KOPT-K1 (cell line): Measurements from ENCODE around the gene COL6A1.
"Not testable (repeated sequence)": the region's sequence is repeated elsewhere in the genome, so short reads cannot be mapped to it uniquely, and the experiment has no call there.

Experiments
- H3K27ac ChIP-seq: fragments of 200-600 bp; sonication (generic); 2 replicates; pipeline ENCODE4 v1.5.1; 2016; ENCODE audit warnings: antibody characterized with exemption, mild to moderate bottlenecking, low read depth, low read length; ENCODE audit not compliant: poor library complexity, severe bottlenecking
- H3K36me3 ChIP-seq: fragments of 200-600 bp; sonication (generic); 2 replicates; pipeline ENCODE4 v1.5.1; 2017; ENCODE audit warnings: antibody characterized with exemption, mild to moderate bottlenecking, low read length, moderate library complexity; ENCODE audit not compliant: insufficient read depth
- H3K9me3 ChIP-seq: fragments of 200-600 bp; sonication (generic); 2 replicates; pipeline ENCODE4 v1.5.1; 2017; ENCODE audit warnings: antibody characterized with exemption, low read length, mild to moderate bottlenecking; ENCODE audit not compliant: insufficient read depth, poor library complexity, severe bottlenecking

Gene COL6A1

GRCh38 chr21:45998871-45999580, 17.5 kb downstream of the COL6A1 start:
- Histone ChIP-seq H3K9me3 (no peaks in the 10 kb centered on the region), H3K36me3 (no peaks in the 10 kb centered on the region), H3K27ac (no peak overlapping the region)

DNA sequence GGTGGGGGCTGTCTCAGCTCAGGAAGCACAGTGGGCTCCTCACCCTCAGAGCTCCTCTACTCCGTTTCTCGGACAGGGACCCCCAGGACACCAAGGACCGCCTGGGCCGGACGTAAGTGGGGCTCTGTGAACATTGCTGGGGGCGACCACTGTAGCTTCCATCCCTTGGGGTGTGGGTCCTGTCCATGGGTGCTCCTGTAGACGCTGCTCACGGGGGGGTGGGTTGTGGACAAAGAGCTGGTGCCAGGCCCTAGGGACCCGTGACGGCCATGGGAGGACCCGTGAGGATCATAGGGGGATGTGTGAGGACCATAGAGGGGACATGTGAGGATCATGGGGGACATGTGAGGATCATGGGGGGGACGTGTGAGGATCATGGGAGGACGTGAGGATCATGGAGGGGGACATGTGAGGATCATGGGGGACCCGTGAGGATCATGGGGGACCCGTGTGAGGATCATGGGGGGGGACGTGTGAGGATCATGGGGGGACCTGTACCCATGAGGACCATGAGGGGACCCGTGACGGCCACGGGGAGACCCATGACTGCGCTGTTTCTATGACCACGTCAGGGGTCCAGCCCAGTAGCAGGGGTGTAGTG, 18.1 kb downstream of the COL6A1 start:
- H3K36me3 ChIP-seq: no peaks in the 10 kb centered on the region
- no peak overlapping the region for H3K27ac ChIP-seq
- H3K9me3 ChIP-seq: no peaks in the 10 kb centered on the region

GRCh38 chr21:46000182-46000730, 18.7 kb downstream of the COL6A1 start:
- Histone ChIP-seq H3K27ac (no peak overlapping the region), H3K36me3 (no peaks in the 10 kb centered on the region), H3K9me3 (no peaks in the 10 kb centered on the region)

DNA sequence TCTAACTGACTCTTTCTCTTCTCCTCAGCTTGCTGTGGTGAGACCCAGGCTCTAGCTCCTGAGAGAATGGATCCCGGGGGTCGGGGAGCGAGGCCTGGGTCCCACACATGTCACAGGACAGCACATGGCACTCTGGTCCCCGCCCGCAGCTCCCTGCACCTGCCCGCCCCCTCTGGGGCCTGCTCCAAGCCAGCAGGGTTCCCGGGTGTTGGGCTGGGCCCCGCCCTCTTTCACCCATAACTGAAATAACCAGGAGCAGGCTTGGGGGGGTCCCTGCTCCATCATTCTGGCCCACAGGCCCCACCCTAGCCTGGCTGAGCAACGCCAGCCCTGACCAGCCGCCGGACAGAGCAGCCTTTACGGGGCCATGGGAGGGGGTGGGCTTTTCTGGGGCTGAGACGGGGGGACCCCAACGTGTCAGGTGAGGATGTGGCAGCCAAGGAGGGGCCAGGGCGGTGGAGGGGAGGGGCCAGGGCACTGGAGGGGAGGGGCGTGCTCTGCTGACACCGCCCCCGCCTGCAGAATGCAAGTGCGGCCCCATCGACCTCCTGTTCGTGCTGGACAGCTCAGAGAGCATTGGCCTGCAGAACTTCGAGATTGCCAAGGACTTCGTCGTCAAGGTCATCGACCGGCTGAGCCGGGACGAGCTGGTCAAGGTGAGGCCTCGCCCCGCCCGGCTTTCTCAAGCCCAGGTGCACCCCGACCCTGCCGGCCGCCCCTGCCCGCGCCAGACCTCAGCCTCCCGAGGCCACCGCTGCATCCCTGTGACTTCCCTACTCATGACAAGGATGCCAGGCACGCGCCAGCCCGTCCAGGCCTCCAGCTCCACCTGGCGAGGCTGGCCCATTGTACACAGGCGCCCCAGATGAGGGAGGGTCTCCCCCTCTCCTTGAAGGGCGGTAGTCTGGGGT, 19.4 kb downstream of the COL6A1 start:
- Histone ChIP-seq H3K9me3 (no peaks in the 10 kb centered on the region), H3K27ac (no peak overlapping the region)

DNA sequence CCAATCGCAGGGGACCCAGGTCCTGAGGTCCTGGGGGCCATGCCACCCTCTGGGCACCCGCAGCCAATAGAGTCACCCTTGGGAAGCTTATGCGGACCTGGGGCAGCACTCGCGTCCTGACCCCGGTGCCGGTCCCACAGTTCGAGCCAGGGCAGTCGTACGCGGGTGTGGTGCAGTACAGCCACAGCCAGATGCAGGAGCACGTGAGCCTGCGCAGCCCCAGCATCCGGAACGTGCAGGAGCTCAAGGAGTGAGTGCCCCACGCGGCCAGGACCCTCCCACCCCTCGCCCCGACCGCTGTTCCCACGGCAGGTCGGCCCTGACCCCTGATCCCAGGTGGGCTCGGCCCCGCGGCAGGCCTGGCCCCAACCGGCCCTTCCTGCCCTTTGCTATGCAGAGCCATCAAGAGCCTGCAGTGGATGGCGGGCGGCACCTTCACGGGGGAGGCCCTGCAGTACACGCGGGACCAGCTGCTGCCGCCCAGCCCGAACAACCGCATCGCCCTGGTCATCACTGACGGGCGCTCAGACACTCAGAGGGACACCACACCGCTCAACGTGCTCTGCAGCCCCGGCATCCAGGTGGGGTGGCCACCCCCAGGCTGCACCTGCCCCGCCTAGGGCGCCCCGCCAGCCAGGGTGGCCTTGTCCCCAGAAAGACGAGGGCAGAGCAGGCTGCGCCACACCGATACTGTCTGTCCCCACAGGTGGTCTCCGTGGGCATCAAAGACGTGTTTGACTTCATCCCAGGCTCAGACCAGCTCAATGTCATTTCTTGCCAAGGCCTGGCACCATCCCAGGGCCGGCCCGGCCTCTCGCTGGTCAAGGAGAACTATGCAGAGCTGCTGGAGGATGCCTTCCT, 20.5 kb downstream of the COL6A1 start:
- Histone ChIP-seq H3K36me3 (no peaks in the 10 kb centered on the region), H3K27ac (no peak overlapping the region), H3K9me3 (no peaks in the 10 kb centered on the region)

More for the DNA sequence above, 19.4 kb downstream of the COL6A1 start:
- H3K36me3 ChIP-seq: no peaks in the 10 kb centered on the region

GRCh38 chr21:46002841-46003574, 21.4 kb downstream of the COL6A1 start:
- Histone ChIP-seq H3K9me3 (no peaks in the 10 kb centered on the region), H3K36me3 (no peaks in the 10 kb centered on the region), H3K27ac (no peak overlapping the region)

DNA sequence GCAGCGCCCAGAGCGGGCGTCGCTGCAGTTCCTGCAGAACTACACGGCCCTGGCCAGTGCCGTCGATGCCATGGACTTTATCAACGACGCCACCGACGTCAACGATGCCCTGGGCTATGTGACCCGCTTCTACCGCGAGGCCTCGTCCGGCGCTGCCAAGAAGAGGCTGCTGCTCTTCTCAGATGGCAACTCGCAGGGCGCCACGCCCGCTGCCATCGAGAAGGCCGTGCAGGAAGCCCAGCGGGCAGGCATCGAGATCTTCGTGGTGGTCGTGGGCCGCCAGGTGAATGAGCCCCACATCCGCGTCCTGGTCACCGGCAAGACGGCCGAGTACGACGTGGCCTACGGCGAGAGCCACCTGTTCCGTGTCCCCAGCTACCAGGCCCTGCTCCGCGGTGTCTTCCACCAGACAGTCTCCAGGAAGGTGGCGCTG, 22.0 kb downstream of the COL6A1 start:
- Histone ChIP-seq H3K9me3 (no peaks in the 10 kb centered on the region), H3K27ac (no peak overlapping the region), H3K36me3 (no peaks in the 10 kb centered on the region)

DNA sequence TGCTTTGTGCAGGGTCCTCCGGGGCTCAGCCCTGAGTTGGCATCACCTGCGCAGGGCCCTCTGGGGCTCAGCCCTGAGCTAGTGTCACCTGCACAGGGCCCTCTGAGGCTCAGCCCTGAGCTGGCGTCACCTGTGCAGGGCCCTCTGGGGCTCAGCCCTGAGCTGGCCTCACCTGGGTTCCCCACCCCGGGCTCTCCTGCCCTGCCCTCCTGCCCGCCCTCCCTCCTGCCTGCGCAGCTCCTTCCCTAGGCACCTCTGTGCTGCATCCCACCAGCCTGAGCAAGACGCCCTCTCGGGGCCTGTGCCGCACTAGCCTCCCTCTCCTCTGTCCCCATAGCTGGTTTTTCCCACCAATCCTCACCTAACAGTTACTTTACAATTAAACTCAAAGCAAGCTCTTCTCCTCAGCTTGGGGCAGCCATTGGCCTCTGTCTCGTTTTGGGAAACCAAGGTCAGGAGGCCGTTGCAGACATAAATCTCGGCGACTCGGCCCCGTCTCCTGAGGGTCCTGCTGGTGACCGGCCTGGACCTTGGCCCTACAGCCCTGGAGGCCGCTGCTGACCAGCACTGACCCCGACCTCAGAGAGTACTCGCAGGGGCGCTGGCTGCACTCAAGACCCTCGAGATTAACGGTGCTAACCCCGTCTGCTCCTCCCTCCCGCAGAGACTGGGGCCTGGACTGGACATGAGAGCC, 22.7 kb downstream of the COL6A1 start:
- Histone ChIP-seq H3K36me3 (no peaks in the 10 kb centered on the region), H3K27ac (no peak overlapping the region), H3K9me3 (no peaks in the 10 kb centered on the region)

GRCh38 chr21:46005081-46005480, 23.5 kb downstream of the COL6A1 start:
- Histone ChIP-seq H3K36me3 (no peaks in the 10 kb centered on the region), H3K27ac (no peak overlapping the region), H3K9me3 (no peaks in the 10 kb centered on the region)

DNA sequence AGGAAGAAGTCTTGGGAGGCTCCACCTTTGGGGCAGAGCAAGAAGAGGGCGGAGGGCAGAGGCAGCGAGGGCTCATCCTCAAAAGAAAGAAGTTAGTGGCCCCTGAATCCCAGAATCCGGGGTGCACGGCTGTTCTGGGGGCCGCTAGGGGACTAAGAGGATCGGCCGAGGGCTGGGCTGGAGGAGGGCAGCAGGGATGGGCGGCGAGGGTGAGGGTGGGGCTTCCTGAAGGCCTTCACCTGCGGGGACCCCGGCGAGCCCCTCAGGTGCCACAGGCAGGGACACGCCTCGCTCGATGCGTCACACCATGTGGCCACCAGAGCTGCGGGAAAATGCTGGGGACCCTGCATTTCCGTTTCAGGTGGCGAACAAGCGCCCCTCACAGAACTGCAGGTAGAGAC, 23.9 kb downstream of the COL6A1 start:
- Histone ChIP-seq H3K36me3 (no peaks in the 10 kb centered on the region), H3K9me3 (no peaks in the 10 kb centered on the region), H3K27ac (no peak overlapping the region)

GRCh38 chr21:46005894-46006546, 24.4 kb downstream of the COL6A1 start:
- not testable (repeated sequence) for H3K36me3 ChIP-seq, H3K9me3 ChIP-seq, H3K27ac ChIP-seq

- Histone ChIP-seq H3K9me3 (no peaks in the 10 kb centered on the region), H3K27ac (no peak overlapping the region), H3K36me3 (no peaks in the 10 kb centered on the region)
Measured at GRCh38 chr21:46006547-46007491, 25.2 kb downstream of the COL6A1 start.
